ENCODE results near the gene SPINT4.
A peak's percentile ranks its signal among the peaks of the same experiment; 100 is the strongest.
"Not testable (repeated sequence)": the region's sequence is repeated elsewhere in the genome, so short reads cannot be mapped to it uniquely, and the experiment has no call there.

Gene SPINT4

DNA sequence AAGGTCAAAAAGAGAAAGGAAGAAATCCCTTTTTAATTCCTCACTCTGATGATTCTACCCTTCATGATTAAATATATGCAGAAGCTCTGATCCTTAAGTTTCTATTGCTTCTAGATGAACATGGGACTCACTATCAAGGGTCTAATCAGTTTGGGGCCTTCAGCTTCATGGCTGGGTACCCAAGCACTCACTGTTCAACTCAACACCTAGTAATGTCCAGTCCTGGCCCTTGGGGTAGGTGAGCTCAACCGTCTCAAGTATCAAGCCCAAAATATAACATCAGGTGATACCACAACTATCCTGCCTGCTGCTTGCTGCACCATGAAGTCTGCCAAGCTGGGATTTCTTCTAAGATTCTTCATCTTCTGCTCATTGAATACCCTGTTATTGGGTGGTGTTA, at the start of gene SPINT4:
Gene SPINT4, plus strand, starts transcription at position 301 of the 400 bp plus-strand sequence. Its CDS starts 21 bp downstream, at position 322.
- H3K4me3 ChIP-seq (ENCODE audit: control insufficient read depth, low read depth, low read length), result no peak within 1 kb of the TSS
- no peak for DNase-seq (ENCODE audit: low read depth)
- TF ChIP-seq, protein P1, sequence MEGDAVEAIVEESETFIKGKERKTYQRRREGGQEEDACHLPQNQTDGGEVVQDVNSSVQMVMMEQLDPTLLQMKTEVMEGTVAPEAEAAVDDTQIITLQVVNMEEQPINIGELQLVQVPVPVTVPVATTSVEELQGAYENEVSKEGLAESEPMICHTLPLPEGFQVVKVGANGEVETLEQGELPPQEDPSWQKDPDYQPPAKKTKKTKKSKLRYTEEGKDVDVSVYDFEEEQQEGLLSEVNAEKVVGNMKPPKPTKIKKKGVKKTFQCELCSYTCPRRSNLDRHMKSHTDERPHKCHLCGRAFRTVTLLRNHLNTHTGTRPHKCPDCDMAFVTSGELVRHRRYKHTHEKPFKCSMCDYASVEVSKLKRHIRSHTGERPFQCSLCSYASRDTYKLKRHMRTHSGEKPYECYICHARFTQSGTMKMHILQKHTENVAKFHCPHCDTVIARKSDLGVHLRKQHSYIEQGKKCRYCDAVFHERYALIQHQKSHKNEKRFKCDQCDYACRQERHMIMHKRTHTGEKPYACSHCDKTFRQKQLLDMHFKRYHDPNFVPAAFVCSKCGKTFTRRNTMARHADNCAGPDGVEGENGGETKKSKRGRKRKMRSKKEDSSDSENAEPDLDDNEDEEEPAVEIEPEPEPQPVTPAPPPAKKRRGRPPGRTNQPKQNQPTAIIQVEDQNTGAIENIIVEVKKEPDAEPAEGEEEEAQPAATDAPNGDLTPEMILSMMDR (conservative IDR thresholded peaks at IDR 0.05; ENCODE audit: control insufficient read depth, insufficient read depth, low read depth, low read length), result no peak

DNA sequence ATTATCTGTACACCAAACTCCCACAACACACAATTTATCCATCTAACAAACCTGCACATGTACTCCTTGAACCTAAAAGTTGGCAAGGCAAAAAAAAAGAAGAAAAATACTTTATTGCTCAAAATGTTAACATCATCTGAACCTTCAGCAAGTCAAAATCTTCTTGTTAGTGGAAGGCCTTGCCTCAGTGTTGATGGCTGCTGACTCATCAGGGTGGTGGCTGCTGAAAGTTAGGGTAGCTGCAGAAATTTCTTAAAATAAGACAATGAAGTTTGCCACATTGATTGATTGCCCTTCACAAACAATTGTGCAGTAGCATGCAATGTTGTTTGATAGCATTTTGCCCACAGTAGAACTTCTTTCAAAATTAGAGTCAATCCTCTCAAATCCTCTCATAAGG, 49.4 kb upstream of the SPINT4 start:
- H3K4me3 ChIP-seq (ENCODE audit: control insufficient read depth, low read depth, low read length), result no peak overlapping the region
- no peak for DNase-seq (ENCODE audit: low read depth)
- TF ChIP-seq, protein P1 (conservative IDR thresholded peaks at IDR 0.05; ENCODE audit: control insufficient read depth, insufficient read depth, low read depth, low read length), result no peak

DNA sequence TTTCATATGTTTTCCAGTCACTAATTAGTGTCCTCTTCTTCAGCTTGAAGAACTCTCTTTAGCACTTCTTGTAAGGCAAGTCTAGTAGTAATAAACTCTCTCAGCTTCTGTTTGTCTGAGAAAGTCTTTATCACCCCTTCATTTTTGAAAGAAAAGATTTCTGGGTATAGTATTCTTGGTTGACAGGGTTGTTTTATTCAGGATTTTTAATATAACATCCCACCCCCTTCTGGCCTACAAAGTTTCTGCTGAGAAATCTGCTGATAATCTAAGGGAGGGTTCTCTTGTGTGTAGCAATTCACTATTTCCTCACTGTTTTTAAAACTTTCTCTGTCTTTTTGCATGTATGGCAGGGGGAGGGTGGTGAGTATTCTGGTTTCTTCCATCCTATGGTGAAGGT, 42.5 kb upstream of the SPINT4 start:
- no peak for DNase-seq (ENCODE audit: low read depth)
- TF ChIP-seq, protein P1 (conservative IDR thresholded peaks at IDR 0.05; ENCODE audit: control insufficient read depth, insufficient read depth, low read depth, low read length), result no peak
- H3K4me3 ChIP-seq (ENCODE audit: control insufficient read depth, low read depth, low read length), result no peak overlapping the region

DNA sequence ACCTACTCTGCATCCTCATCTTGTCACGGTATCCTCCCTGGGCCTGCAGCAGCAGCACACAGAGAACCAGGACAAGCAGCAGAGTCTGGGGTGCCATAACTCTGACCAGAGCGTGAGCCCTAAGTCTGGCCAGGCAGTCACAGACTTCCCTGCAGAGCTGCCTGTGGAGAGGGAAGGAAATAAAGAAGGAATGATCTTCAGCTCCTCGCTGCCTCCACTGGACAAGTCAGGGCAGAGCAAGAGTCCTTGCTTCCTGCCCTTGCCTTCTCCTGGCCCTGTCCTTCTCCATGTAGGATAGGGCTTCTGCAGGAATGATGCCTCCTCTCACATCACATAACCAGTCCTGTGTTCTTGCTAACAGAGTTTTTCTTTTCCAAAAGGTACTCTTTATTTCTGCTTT, 36.3 kb upstream of the SPINT4 start:
- TF ChIP-seq, protein P1 (conservative IDR thresholded peaks at IDR 0.05; ENCODE audit: control insufficient read depth, insufficient read depth, low read depth, low read length), result peak; percentile 24
- peak; percentile 19 for DNase-seq (ENCODE audit: low read depth)
- no peak overlapping the region for H3K4me3 ChIP-seq (ENCODE audit: control insufficient read depth, low read depth, low read length)

DNA sequence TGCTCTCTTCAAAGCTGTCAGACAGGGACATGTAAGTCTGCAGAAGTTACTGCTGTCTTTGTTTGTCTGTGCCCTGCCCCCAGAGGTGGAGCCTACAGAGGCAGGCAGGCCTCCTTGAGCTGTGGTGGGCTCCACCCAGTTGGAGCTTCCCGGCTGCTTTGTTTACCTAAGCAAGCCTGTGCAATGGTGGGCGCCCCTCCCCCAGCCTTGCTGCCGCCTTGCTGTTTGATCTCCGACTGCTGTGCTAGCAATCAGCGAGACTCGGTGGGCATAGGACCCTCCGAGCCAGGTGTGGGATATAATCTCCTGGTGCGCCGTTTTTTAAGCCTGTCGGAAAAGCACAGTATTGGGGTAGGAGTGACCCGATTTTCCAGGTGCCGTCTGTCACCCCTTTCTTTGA, 28.8 kb upstream of the SPINT4 start:
- not testable (repeated sequence) for DNase-seq (ENCODE audit: low read depth); H3K4me3 ChIP-seq (ENCODE audit: control insufficient read depth, low read depth, low read length)

DNA sequence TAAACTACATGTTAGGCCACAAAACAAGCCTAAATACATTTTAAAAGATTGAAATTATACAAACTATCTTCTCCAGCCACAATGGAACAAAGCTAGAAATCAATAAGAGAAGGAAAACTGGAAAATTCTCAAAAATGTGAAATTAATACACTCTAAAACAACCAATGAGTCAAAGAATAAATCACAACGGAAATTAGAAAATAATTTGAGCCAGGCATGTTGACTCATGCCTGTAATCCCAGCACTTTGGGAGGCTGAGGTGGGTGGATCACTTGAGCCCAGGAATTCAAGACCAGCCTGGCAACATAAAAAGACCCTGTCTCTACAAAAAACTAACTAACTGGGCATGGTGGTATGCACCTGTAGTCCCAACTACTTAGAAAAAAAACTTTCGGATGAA, 26.7 kb upstream of the SPINT4 start:
- TF ChIP-seq, protein P1 (conservative IDR thresholded peaks at IDR 0.05; ENCODE audit: control insufficient read depth, insufficient read depth, low read depth, low read length), result no peak
- DNase-seq (ENCODE audit: low read depth), result peak; percentile 23
- H3K4me3 ChIP-seq (ENCODE audit: control insufficient read depth, low read depth, low read length), result no peak overlapping the region

DNA sequence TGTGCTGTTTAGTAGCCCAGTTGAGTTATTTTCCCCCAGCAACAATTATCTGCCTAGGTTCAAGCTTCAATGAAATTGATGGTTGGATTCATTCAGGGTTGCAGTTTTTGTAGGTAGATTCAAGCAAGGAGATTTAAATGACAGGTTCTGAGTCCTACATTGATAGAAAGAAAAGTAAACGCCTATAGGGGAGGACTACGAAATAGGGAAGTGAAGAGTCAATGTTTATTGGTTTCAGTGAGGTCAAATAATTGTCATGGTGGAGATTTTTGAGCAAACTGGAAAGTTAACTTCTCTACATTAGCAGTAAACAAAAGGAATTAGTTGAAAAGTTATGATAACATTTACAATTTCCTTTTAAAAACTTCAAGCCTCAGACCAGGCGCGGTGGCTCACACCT, 21.0 kb upstream of the SPINT4 start:
- TF ChIP-seq, protein P1 (conservative IDR thresholded peaks at IDR 0.05; ENCODE audit: control insufficient read depth, insufficient read depth, low read depth, low read length), result no peak
- no peak overlapping the region for H3K4me3 ChIP-seq (ENCODE audit: control insufficient read depth, low read depth, low read length)
- no peak for DNase-seq (ENCODE audit: low read depth)
